Measurements from ENCODE around the gene ENHO.

The ENHO gene

DNA sequence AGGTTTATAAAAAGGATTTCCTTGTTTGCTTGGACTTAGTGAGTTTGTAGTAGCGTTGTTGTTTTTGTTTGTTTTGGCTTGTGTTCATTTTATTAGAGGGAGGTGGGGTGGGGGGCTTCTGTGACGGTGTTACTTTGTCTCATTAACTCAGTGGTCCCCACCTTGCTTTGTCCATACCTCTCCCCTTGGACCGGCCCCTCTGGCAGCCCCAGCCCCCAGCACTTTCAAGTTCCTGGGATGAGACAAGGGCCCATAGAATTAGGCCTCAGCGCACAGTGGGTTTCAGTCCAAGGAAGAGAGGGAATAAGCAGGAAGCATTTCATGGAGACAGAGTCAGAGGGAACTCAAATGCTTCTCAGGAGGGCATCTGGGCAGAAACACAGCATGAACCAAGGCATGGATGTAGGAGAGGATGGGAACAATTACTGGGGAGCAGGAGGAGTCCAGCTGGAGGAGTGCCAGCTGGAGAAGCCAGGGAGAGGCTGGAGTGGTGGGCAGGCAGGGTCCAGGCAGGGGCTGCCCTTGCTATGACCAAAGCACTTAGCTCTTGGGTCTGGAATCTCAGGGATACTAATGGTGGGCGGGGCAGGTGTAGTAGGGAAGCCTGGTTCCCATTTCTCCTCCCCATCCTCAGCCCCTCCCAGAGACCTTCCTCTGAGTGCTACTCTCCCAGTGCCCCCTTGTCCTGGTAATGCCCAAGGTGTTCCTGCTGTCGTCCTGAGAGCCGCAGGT lies 23.5 kb upstream of the ENHO start:
- H3K79me2 ChIP-seq (ENCODE audit: insufficient read depth, low read depth) = no peaks in the 10 kb centered on the region
- H3K4me2 ChIP-seq = no peak overlapping the region
- H3K36me3 ChIP-seq (ENCODE audit: insufficient read depth) = no peaks in the 10 kb centered on the region
- H3K4me1 ChIP-seq (ENCODE audit: low read depth, poor library complexity, severe bottlenecking) = no peaks in the 10 kb centered on the region
- no peak overlapping the region for H3K9ac ChIP-seq
- H4K20me1 ChIP-seq (ENCODE audit: insufficient read depth) = no peaks in the 10 kb centered on the region
- no peak overlapping the region for H3K27ac ChIP-seq
- no peak overlapping the region for H2AFZ ChIP-seq (ENCODE audit: low read depth)
- H3K27me3 ChIP-seq (ENCODE audit: insufficient read depth, low read depth) = peaks cover 20% of the 10 kb centered on the region; the same call in 1 of the 2 replicates
- H3K4me3 ChIP-seq (IDR thresholded peaks at IDR 0.05; ENCODE audit: insufficient read depth, low read depth, low read length) = no peak overlapping the region
- TF ChIP-seq, protein P1, sequence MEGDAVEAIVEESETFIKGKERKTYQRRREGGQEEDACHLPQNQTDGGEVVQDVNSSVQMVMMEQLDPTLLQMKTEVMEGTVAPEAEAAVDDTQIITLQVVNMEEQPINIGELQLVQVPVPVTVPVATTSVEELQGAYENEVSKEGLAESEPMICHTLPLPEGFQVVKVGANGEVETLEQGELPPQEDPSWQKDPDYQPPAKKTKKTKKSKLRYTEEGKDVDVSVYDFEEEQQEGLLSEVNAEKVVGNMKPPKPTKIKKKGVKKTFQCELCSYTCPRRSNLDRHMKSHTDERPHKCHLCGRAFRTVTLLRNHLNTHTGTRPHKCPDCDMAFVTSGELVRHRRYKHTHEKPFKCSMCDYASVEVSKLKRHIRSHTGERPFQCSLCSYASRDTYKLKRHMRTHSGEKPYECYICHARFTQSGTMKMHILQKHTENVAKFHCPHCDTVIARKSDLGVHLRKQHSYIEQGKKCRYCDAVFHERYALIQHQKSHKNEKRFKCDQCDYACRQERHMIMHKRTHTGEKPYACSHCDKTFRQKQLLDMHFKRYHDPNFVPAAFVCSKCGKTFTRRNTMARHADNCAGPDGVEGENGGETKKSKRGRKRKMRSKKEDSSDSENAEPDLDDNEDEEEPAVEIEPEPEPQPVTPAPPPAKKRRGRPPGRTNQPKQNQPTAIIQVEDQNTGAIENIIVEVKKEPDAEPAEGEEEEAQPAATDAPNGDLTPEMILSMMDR (conservative IDR thresholded peaks at IDR 0.05; ENCODE audit: low read depth, low read length) = no peak

DNA sequence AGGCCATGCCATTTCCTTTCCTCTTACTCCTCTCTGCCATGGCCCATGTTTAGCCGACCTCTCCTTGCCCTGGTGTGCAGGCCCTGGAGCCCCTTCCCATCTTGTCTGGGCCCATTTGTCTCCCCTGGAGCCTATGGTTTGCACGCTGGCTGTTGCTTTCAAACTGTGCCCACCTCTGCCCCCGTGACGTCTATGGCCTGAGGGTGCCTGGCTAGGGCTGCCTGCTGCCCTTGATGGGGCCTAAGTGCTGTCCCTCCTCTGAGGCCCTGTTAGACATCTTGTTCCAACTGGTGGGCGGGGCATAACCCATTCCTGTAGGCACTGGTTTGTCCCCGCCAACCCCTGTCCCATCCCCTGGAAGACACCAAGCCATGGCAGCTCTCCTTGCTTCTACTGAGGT lies 22.7 kb upstream of the ENHO start:
- Histone ChIP-seq H3K4me2 (no peak overlapping the region), H3K4me1 (ENCODE audit: low read depth, poor library complexity, severe bottlenecking) (no peaks in the 10 kb centered on the region), H3K79me2 (ENCODE audit: insufficient read depth, low read depth) (no peaks in the 10 kb centered on the region), H2AFZ (ENCODE audit: low read depth) (no peak overlapping the region), H3K27me3 (ENCODE audit: insufficient read depth, low read depth) (peaks cover 18% of the 10 kb centered on the region; the same call in 1 of the 2 replicates), H4K20me1 (ENCODE audit: insufficient read depth) (no peaks in the 10 kb centered on the region), H3K36me3 (ENCODE audit: insufficient read depth) (no peaks in the 10 kb centered on the region), H3K27ac (no peak overlapping the region), H3K9ac (no peak overlapping the region), H3K4me3 (IDR thresholded peaks at IDR 0.05; ENCODE audit: insufficient read depth, low read depth, low read length) (no peak overlapping the region)
- TF ChIP-seq, protein P1 (conservative IDR thresholded peaks at IDR 0.05; ENCODE audit: low read depth, low read length) = no peak

DNA sequence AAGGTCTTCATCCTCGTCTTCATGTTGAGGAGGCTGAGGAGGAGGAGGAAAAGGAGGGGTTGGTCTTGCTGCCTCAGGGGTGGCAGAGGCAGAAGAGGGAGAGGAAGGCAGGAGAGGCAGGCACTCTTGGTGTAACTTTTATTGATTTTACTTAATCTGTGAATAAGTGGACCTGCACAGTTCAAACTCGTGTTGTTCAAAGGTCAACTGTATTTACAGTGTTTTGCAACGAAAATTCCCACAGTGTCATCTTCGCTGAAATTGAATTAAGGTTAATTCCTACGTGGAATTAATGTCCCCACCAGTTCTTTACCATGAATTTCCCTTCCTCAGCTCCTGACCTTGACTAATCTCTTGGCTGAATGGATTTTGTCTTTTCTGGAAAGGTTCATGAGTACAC lies 21.2 kb upstream of the ENHO start:
- Histone ChIP-seq H3K9ac (no peak overlapping the region), H3K27me3 (ENCODE audit: insufficient read depth, low read depth) (peaks cover 10% of the 10 kb centered on the region; the same call in 1 of the 2 replicates), H3K36me3 (ENCODE audit: insufficient read depth) (no peaks in the 10 kb centered on the region), H4K20me1 (ENCODE audit: insufficient read depth) (no peaks in the 10 kb centered on the region), H3K27ac (no peak overlapping the region), H3K4me1 (ENCODE audit: low read depth, poor library complexity, severe bottlenecking) (no peaks in the 10 kb centered on the region), H2AFZ (ENCODE audit: low read depth) (no peak overlapping the region), H3K4me2 (no peak overlapping the region), H3K4me3 (IDR thresholded peaks at IDR 0.05; ENCODE audit: insufficient read depth, low read depth, low read length) (no peak overlapping the region), H3K79me2 (ENCODE audit: insufficient read depth, low read depth) (no peaks in the 10 kb centered on the region)
- TF ChIP-seq, protein P1 (conservative IDR thresholded peaks at IDR 0.05; ENCODE audit: low read depth, low read length) = no peak

DNA sequence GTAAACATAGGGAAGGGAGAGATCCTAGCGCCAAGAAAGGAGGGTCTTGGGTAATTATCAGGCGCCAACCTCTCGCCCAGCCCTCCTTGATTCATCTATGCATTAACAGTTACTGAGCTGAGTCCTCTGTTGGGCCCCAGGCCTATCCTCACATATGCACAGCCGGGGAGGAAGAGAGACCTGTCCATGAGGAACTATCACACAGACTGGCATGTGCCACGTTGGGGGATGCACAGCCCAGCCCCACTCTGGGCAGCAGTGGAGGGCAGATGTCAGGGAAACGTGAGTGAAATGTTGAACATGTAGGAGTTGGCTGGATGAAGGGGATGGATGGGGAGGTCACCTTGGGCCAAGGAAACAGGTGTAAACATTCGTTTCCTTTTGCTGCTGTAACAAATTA lies 18.8 kb upstream of the ENHO start:
- H3K9ac ChIP-seq = no peak overlapping the region
- H3K4me1 ChIP-seq (ENCODE audit: low read depth, poor library complexity, severe bottlenecking) = no peaks in the 10 kb centered on the region
- no peaks in the 10 kb centered on the region for H3K36me3 ChIP-seq (ENCODE audit: insufficient read depth)
- no peak overlapping the region for H3K4me3 ChIP-seq (IDR thresholded peaks at IDR 0.05; ENCODE audit: insufficient read depth, low read depth, low read length)
- H2AFZ ChIP-seq (ENCODE audit: low read depth) = no peak overlapping the region
- H3K27ac ChIP-seq = no peak overlapping the region
- TF ChIP-seq, protein P1 (conservative IDR thresholded peaks at IDR 0.05; ENCODE audit: low read depth, low read length) = no peak
- H3K27me3 ChIP-seq (ENCODE audit: insufficient read depth, low read depth) = peaks cover 5% of the 10 kb centered on the region; the same call in 1 of the 2 replicates
- H3K4me2 ChIP-seq = no peak overlapping the region
- no peaks in the 10 kb centered on the region for H3K79me2 ChIP-seq (ENCODE audit: insufficient read depth, low read depth)
- H4K20me1 ChIP-seq (ENCODE audit: insufficient read depth) = no peaks in the 10 kb centered on the region
